GM19463 (cell line): Measurements from ENCODE around the gene ASPDH.

Experiments used
- ATAC-seq: cut with Tn5 transposase; IDR thresholded peaks from one replicate; pipeline ENCODE4 v1.9.1; 2021; ENCODE audit warnings: mild to moderate bottlenecking, moderate library complexity; ENCODE audit not compliant: unreplicated experiment

Gene ASPDH

DNA sequence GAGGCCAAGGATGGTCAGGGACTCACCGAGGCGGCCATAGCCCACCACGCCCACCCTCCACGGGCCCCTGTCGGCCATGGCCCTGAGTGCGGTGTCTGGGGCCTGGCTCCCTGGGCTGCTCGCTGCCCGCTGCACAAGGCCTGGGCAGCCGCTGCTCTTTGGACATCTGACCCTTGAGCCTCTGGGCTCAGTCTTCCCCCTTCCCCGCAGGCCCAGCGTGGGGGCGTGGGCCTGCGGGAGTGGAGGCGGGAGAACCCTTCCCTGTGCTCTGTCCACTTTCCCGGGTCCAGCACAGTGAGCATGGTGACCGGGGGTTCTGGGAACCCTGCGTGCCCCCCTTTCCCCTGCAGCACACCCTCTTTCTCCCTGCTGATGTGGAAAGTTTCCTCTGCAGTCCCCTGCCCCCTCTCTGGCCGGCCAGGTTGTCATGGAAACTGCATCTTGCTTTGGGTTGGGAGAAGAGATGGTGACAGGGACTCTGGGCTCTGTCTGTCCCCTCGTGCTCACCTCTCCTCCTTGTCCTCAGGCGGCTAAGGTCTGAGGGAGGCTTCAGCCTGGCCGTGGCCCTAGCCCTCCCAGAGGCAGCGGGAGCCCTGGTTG, at the start of gene ASPDH:
ASPDH (minus strand) TSS at position 168 of the 600 bp plus-strand sequence; CDS start at position 78, 90 bp downstream.
- no peak for ATAC-seq

DNA sequence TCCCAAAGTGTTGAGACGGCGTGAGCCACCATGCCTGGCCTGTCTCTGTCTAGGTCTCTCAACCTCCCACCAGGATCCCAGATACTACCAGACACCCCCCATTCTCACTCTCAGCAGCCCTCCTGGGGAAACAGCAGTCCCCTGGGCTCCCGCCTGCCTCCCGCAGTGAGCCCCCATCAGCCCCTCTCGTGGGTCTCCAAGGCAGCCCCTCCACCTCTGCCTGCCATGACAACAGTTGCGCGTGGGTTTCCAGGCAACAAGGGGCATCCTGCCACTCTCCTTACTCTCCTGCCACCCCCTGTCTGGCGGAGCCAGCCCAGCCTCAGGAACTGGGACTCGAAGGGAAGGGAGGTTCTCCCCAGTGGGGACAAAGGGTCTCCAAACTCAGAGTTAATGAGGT, 49.3 kb upstream of the ASPDH start:
- ATAC-seq: no peak

DNA sequence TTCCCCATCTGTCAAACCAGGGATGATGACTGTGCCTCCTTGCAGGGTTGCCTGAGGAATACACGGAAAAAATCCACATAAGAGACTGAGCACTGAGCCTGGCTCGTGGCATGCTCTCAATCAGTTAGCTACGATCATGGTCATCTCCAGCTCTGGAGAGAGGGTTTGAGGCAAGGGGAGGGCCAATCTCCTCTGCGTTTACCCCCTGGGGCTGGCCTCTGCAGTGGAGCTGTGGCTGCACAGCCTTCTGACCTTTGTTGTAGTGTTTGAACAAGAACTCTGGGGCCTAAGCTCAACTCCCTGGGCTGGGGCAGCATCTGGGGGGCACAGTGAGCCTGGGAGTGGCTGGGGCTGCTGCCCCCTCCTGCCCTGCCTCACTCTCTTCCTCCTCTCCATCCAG, 48.6 kb upstream of the ASPDH start:
- no peak for ATAC-seq

- no peak for ATAC-seq
Measured at GRCh38 chr19:50559636-50560035, 45.9 kb upstream of the ASPDH start.

GRCh38 chr19:50558449-50558848, 44.7 kb upstream of the ASPDH start:
- ATAC-seq: no peak

DNA sequence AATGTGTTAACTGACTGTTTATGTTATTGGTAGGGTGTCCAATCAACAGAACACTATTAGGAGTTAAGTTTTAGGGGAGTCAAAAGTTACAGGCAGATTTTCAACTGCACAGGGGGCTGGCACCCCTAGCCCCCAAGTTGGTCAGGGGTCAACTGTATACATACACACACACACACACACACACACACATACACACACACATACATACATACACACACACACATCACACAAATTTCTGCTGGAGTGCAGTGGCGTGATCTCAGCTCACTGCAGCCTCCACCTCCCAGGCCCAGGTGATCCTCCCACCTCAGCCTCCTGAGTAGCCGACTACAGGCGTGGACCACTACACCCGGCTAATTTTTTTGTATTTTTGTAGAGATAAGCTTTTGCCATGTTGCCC, 44.3 kb upstream of the ASPDH start:
- no peak for ATAC-seq

- ATAC-seq: no peak
Measured at GRCh38 chr19:50557009-50557613, 43.4 kb upstream of the ASPDH start.

GRCh38 chr19:50556282-50557008, 42.7 kb upstream of the ASPDH start:
- ATAC-seq: no peak

DNA sequence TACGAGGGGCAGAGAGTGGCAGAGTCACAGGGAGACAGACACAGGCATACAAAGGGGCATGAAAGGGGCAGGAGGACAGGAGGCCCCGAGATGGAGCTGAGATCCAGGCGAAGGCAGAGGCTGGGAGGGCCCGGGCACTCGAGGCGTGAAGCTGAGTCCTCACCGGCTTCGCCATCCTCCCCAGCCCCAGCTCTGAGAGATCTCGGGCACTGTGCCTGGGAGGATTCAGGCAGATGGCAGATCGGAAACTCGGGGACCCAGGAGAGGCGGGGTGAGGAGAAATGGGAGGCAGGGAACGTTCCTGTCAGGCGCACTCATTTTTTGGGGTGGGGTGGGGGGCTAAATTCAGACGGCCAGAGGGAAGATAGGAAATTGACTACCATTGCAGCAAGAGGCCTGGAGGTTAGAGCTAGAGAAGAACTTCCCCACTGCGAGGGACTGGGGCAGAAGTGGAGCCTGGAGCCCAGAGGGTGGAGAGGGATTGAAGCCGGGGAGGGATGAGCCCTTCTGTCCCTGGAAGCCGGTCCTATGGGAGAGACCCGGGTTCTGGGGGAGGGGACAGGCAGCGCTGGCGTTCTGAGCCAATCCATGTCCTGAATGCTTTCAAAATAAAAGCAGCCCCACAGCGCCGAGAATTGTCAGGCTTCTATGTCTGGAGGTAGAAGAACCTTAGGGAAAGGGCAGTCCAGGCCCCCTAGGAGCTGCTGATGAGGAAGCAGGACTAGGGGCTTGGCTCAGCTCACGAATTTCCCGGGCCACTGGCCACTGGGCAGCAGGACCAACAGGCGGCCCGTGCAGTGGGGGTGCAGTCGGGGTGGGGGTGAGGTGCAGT, 42.0 kb upstream of the ASPDH start:
- no peak for ATAC-seq

DNA sequence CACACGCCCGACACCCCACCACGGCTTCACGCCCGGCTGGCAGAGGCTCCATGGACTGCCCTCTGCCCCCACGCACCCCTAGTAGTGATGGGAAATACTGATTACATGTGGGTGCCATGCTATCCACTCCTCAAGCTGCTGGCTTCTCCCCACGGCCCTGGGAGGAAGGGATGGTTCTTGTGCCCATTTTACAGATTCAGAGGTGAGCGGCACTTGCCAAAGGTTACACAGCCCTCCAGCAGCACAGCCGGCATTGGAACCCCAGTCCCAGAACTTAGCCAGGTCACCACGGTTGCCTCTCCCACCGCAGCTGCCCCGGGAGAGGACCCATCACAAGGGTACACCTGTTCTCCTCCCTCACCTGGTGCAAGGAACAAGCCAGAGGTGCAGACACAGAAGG, 41.3 kb upstream of the ASPDH start:
- no peak for ATAC-seq

GRCh38 chr19:50554212-50554611, 40.5 kb upstream of the ASPDH start:
- ATAC-seq: no peak

- ATAC-seq: no peak
Measured at GRCh38 chr19:50553134-50553703, 39.5 kb upstream of the ASPDH start.

GRCh38 chr19:50552540-50552939, 38.8 kb upstream of the ASPDH start:
- ATAC-seq: no peak

- ATAC-seq: no peak
Measured at GRCh38 chr19:50551715-50552187, 38.0 kb upstream of the ASPDH start.

DNA sequence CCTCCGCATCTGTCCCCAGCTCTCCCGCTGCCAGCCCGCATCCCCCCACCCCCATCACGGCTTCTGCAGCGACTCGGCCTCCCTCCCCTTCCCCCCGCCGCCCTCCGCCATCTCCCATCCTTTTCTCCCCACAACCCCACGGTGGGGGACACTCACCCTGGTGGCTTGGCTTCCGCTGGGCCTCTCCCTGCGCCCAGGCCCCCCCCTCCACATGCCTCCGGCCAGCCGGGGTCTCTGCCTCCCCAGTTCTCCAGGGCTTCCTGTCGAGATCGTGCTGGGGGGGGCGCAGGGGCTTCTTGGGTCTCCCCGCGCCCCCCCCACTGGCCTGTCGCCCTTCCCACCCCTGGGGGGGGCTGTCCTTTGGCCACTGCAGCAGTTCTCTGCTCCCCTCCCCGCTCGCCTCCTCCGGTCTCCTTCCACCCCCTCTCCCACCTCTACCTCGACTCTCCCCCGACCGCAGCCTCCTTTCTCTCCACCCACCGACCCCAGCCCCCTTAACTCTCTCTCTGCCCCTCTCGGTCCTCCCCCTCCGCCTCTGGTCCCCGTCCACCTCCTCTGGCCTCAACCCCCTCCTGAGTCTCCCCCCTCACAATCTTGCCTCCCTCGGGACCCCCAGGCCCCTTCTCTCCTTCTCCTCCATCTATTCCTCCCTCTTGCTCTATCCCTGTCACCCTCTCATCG, 37.5 kb upstream of the ASPDH start:
- ATAC-seq: no peak

DNA sequence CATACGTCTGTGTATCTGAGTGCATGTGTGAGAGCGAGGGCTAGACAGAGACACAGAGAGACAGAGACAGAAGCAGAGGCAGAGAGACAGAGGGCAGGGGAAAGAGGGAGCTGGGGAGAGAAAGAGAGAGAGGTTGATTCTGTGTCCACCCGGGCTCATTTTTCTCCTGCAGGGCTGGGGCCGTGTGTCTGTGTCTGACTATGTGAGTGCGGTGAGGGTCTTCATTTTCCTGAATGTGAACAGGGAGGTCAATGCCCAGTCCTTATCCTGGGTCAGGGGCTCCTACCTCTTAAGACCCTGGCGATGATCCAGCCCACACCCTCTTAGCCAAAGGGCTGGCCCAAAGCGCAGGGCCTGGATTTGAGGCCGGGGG, 36.9 kb upstream of the ASPDH start:
- no peak for ATAC-seq

DNA sequence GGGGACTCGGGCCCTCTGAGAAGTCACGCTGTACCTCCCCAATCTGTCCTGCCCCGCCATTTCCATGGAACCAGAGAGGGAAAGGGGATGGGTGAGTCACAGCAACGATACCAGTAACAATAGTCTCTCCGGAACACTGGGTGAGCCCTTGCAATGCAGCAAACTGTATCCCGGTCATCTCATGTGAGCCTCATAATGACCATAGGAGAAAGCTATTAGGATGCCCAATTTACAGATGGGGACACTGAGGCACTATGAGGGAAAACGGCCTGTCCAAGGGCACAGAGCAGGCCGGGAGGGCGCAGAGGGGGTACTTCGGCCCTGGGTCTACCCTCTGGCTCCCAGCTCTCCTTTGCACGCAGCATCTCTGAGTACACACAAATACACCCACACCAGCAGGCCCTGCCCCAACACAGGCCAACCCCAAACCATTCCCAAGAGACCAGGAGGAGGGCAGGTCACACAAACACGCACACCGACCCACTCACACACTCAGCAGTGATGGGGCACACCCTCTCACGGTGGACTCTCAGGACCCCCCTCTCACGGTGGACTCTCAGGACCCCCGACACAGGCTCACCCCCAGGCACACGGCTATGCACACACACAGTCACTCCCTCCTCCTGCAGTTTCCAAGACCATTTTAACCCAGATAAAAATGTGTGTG, 36.3 kb upstream of the ASPDH start:
- ATAC-seq: no peak

GRCh38 chr19:50549059-50549926, 35.6 kb upstream of the ASPDH start:
- ATAC-seq: no peak
